Measurements from ENCODE around the gene FLVCR2. TPM values are rescaled to one million over a fixed set of nuclear protein-coding genes. Genes with fewer than 3 reads are reported as not detected.

FLVCR2 gene
- 2.8 and 3.4 TPM in 2 replicates for total RNA-seq (2014; rRNA removed; shearing (Covaris generic))

GRCh38 chr14:75578102-75578785, at the start of gene FLVCR2:
TSS of gene FLVCR2 (plus strand) at chr14:75578620. CDS start at chr14:75578973, 353 bp downstream.
- Histone ChIP-seq H3K36me3 (no peaks in the 10 kb centered on the region), H3K27me3 (no peaks in the 10 kb centered on the region), H3K4me1 (peaks cover 6% of the 10 kb centered on the region; the same call in 1 of the 2 replicates), H3K9me3 (replicated peaks) (no peaks in the 10 kb centered on the region), H3K4me3 (peak within 1 kb of the TSS; percentile 63), H3K27ac (no peak within 1 kb of the TSS; the same call in 1 of the 2 replicates)
- DNase-seq = peak; percentile 71 to 76

DNA sequence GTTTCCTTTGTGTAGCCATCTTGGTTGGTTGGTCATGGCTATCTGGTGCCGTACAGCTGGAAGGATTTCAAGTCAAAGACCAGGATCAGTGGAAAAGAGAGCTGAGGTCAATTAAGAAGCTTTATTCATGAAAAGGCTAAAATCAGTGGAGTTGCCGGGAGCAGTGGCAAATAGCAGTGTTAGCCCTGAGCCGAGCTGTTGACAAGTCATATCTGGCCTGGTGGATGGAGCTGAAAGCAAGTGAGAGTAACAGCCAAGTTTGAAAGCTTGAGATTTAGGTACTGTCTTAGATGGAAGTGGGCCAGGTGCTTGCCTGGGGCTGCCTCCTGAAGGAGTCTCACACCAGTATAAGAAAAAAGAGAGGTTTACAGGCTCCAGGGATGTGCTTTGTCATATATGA, 47.2 kb upstream of the FLVCR2 start:
- H3K27me3 ChIP-seq = no peaks in the 10 kb centered on the region; the same call in 1 of the 2 replicates
- no peaks in the 10 kb centered on the region for H3K9me3 ChIP-seq (replicated peaks)
- no peaks in the 10 kb centered on the region for H3K36me3 ChIP-seq
- no peak for DNase-seq
- no peaks in the 10 kb centered on the region for H3K4me1 ChIP-seq
- H3K27ac ChIP-seq = no peak overlapping the region
- no peak overlapping the region for H3K4me3 ChIP-seq

- H3K4me3 ChIP-seq = no peak overlapping the region
- H3K4me1 ChIP-seq = no peaks in the 10 kb centered on the region
- no peaks in the 10 kb centered on the region for H3K36me3 ChIP-seq
- H3K27me3 ChIP-seq = no peaks in the 10 kb centered on the region; the same call in 1 of the 2 replicates
- H3K27ac ChIP-seq = no peak overlapping the region
- no peak for DNase-seq
- H3K9me3 ChIP-seq (replicated peaks) = no peaks in the 10 kb centered on the region
Measured at GRCh38 chr14:75531660-75532317, 46.6 kb upstream of the FLVCR2 start.

GRCh38 chr14:75533791-75534555, 44.4 kb upstream of the FLVCR2 start:
- DNase-seq = no peak
- H3K9me3 ChIP-seq (replicated peaks) = no peaks in the 10 kb centered on the region
- H3K36me3 ChIP-seq = no peaks in the 10 kb centered on the region
- H3K27me3 ChIP-seq = no peaks in the 10 kb centered on the region; the same call in 1 of the 2 replicates
- no peak overlapping the region for H3K27ac ChIP-seq
- no peak overlapping the region for H3K4me3 ChIP-seq
- no peaks in the 10 kb centered on the region for H3K4me1 ChIP-seq

- Histone ChIP-seq H3K27me3 (no peaks in the 10 kb centered on the region; the same call in 1 of the 2 replicates), H3K36me3 (no peaks in the 10 kb centered on the region), H3K9me3 (replicated peaks) (no peaks in the 10 kb centered on the region), H3K4me3 (no peak overlapping the region), H3K4me1 (no peaks in the 10 kb centered on the region), H3K27ac (no peak overlapping the region)
- no peak for DNase-seq
Measured at GRCh38 chr14:75535164-75535898, 43.1 kb upstream of the FLVCR2 start.

DNA sequence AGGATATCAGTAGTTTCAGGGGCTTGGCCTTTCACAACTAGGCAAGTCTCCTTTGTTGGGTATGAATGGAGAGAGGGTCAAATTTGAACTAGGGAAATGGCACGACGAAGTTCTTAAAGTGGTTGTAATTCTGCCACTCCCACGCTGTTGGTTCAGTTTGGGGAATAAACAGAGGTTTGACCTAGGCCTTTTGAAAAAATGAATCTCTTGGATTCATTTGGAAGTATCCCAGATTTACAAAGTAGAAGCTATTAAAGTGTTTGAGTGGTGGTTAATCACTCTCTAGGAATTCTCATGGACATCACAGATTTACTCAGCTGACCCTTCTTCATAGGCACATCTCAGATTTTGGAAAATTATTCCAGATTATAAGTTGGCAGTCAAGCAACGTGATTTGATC, 41.3 kb upstream of the FLVCR2 start:
- DNase-seq = no peak
- Histone ChIP-seq H3K4me1 (no peaks in the 10 kb centered on the region), H3K27me3 (0 out of 2 replicates have a peak, but pooled peaks cover 2% of the 10 kb centered on the region), H3K4me3 (no peak overlapping the region), H3K27ac (no peak overlapping the region), H3K36me3 (no peaks in the 10 kb centered on the region), H3K9me3 (replicated peaks) (no peaks in the 10 kb centered on the region)

DNA sequence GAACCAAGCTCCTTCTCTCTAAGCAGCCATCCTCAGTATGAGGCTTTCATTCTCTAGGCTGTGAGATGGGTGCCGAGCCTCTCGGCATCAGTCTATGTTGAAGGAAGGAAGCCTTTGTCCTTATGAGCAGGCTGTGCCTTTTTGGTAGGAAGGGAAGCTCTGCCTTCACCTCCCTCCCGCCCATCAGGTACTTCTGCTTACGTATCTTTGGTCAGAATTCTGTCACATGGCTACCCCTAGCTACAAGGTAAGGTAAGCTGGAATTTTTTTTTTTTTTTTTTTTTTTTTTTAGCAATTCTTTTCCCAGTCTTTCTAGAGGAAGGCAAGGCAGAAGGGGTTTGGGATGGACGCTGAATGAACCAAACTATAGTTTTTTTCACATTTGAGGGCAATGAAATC, 39.3 kb upstream of the FLVCR2 start:
- no peaks in the 10 kb centered on the region for H3K9me3 ChIP-seq (replicated peaks)
- DNase-seq = no peak
- no peak overlapping the region for H3K4me3 ChIP-seq
- no peaks in the 10 kb centered on the region for H3K4me1 ChIP-seq
- 0 out of 2 replicates have a peak, but pooled peaks cover 3% of the 10 kb centered on the region for H3K27me3 ChIP-seq
- H3K36me3 ChIP-seq = no peaks in the 10 kb centered on the region
- no peak overlapping the region for H3K27ac ChIP-seq

DNA sequence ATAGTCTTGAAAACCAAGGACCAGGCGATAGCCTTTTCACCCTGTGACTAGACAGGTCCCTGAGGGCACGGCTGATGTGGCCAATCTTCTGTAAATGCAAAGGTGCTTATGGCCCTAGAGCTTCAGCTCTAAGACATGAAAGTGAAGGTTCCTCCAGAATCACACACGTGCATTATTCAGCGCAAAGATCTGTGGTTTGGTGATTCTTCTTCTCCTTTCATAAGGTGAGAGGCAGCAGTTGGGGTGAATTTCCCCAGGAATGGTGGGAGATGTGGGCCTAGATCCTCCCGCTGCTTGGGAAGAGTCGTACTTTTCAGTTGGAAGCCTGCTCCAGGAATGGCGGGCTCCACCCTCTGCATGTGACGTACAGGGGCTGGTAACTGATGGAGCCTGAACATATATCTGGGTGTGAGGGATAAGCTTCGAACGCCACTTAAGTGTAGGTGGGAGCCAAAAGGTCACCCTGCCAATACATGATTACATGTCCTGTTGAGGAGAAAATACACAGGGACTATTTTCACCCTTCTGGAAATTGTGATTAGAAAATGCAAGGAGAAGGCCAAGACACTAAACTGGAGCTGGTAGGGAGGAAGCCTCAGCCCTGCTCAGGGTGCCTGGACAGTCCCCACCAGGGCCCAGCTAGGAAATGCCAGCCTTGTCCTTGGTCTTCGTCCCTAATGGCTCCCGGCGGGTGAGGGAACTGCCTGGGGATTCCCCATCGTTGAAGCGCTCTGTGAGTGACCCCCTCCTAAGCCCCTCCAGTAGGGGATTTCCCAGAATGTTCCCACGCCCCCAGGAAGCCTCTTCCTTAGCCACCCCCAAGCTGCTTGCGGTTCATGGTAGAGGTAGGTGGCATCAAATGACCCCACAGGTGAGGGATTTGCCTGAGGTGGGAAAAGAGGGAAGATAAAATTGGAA, 38.6 kb upstream of the FLVCR2 start:
- Histone ChIP-seq H3K4me1 (no peaks in the 10 kb centered on the region), H3K36me3 (no peaks in the 10 kb centered on the region), H3K27ac (no peak overlapping the region), H3K4me3 (no peak overlapping the region), H3K27me3 (0 out of 2 replicates have a peak, but pooled peaks cover 3% of the 10 kb centered on the region), H3K9me3 (replicated peaks) (no peaks in the 10 kb centered on the region)
- no peak for DNase-seq

DNA sequence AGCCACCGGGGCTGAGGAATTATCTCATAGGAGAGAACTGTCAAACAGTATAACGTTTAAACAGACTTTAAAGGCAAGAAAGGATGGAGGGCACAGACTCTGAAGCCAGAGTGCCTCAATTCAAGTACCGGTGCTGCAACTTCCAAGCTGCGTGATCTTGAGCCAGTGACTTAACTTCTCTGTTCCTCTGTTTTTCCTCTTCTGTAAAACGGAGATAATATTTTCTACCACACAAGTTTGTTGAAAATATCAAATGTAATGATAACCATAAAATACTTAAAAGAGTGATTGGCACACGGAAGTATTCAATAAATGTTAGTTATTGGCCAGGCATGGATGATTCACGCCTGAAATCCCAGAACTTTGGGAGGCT, 38.0 kb upstream of the FLVCR2 start:
- Histone ChIP-seq H3K27ac (no peak overlapping the region), H3K36me3 (no peaks in the 10 kb centered on the region), H3K4me1 (no peaks in the 10 kb centered on the region), H3K4me3 (no peak overlapping the region), H3K9me3 (replicated peaks) (no peaks in the 10 kb centered on the region), H3K27me3 (0 out of 2 replicates have a peak, but pooled peaks cover 3% of the 10 kb centered on the region)
- no peak for DNase-seq

- no peaks in the 10 kb centered on the region for H3K9me3 ChIP-seq (replicated peaks)
- no peak for DNase-seq
- H3K27ac ChIP-seq = no peak overlapping the region
- H3K4me3 ChIP-seq = no peak overlapping the region
- no peaks in the 10 kb centered on the region for H3K36me3 ChIP-seq
- H3K4me1 ChIP-seq = no peaks in the 10 kb centered on the region
- H3K27me3 ChIP-seq = 0 out of 2 replicates have a peak, but pooled peaks cover 3% of the 10 kb centered on the region
Measured at GRCh38 chr14:75542588-75543091, 35.8 kb upstream of the FLVCR2 start.

DNA sequence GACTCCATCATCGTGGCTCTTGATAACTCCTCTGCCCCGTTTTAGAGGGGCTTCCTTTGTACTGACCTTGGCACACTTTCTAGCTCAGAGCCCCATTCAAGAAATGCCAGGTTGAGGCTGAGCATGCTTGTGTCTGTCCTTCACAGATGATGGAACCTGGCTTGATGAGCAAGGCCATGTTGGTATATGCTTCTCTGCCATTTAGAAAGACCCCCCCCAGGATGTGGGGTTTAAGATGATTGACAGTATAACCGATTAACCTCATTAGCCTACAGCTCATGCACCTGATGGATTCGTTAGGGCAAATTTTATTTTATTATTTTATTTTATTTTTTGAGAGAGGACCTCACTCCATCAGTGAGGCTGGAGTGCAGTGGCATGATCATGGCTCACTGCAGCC, 35.2 kb upstream of the FLVCR2 start:
- Histone ChIP-seq H3K27ac (no peak overlapping the region), H3K27me3 (0 out of 2 replicates have a peak, but pooled peaks cover 3% of the 10 kb centered on the region), H3K4me3 (no peak overlapping the region), H3K4me1 (no peaks in the 10 kb centered on the region), H3K36me3 (no peaks in the 10 kb centered on the region), H3K9me3 (replicated peaks) (no peaks in the 10 kb centered on the region)
- no peak for DNase-seq

DNA sequence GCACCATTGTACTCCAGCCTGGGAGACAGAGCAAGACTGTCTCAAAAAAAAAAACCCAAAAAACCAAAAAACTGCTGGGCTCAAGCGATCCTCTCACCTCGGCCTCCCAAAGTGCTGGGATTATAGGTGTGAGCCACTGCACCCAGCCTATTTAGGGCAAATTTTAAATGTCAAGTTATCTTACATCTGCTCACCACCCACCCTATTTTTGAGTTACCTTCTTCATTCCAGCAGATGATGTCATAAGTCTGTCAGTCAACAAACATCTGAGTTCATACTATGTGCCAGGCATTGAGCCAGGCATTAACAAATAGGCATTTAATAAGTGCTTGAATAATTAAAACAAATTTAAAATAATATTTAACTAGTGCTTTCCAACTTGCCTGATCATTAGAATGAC, 34.6 kb upstream of the FLVCR2 start:
- no peaks in the 10 kb centered on the region for H3K9me3 ChIP-seq (replicated peaks)
- 0 out of 2 replicates have a peak, but pooled peaks cover 3% of the 10 kb centered on the region for H3K27me3 ChIP-seq
- DNase-seq = no peak
- H3K4me3 ChIP-seq = no peak overlapping the region
- no peaks in the 10 kb centered on the region for H3K4me1 ChIP-seq
- H3K36me3 ChIP-seq = no peaks in the 10 kb centered on the region
- H3K27ac ChIP-seq = no peak overlapping the region

DNA sequence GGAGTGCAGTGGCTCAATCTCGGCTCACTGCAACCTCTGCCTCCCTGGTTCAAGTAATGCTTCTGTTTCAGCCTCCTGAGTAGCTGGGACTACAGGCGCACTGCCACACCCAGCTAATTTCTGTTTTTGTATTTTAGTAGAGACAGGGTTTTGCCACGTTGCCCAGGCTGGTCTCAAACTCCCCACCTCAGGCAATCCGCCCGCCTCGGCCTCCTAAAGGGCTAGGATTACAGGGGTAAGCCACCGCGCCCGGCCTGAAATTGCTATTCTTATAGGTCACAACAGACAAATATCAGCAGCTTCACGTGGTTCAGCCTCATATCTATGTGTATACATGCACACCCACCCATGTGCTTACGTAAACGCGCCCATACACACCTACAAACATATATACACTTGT, 32.5 kb upstream of the FLVCR2 start:
- no peaks in the 10 kb centered on the region for H3K36me3 ChIP-seq
- no peak overlapping the region for H3K4me3 ChIP-seq
- no peak for DNase-seq
- H3K9me3 ChIP-seq (replicated peaks) = no peaks in the 10 kb centered on the region
- H3K27me3 ChIP-seq = 0 out of 2 replicates have a peak, but pooled peaks cover 3% of the 10 kb centered on the region
- no peak overlapping the region for H3K27ac ChIP-seq
- H3K4me1 ChIP-seq = no peaks in the 10 kb centered on the region
